Panc1 (cell line): ENCODE results near the gene CARD8. TPM values are rescaled to one million over a fixed set of nuclear protein-coding genes. Genes with fewer than 3 reads are reported as not detected.

Source experiments
- ATAC-seq: fragments of 200-7000 bp; cut with Tn5 transposase; 2 replicates; pipeline ENCODE4 v1.9.1; 2020; ENCODE audit warnings: mild to moderate bottlenecking, moderate library complexity
- BruUV-seq: library from RNA; stranded (reverse); fragments of 400-500 nt; replicated peaks from 2 replicates; lab custom pipeline; 2021; lab: Mats Ljungman, UMichigan
- CTCF ChIA-PET: fragments of 300-600 bp; sonication (Branson Sonifier 250); formaldehyde crosslinking; loops from one replicate; lab custom pipeline; 2022; ENCODE audit warnings: antibody characterized with exemption; lab: Charles Lee
- POLR2A ChIA-PET: fragments of 300-600 bp; sonication (Branson Sonifier 250); formaldehyde crosslinking; loops from one replicate; lab custom pipeline; 2022; ENCODE audit warnings: antibody characterized with exemption; lab: Charles Lee
- DNase-seq: peaks from one replicate; pipeline ENCODE4 v3.0.0-alpha.2; 2010; ENCODE audit warnings: low read depth, low spot score
- H3K27ac ChIP-seq: 2 replicates; pipeline ENCODE4 v1.5.1; 2011; ENCODE audit warnings: mild to moderate bottlenecking, low read length, inconsistent platforms
- H3K27me3 ChIP-seq: fragments of 200-500 bp; sonication (Bioruptor generic); 2 replicates; pipeline ENCODE4 v1.6.0; 2014; ENCODE audit warnings: low read length, inconsistent platforms; ENCODE audit not compliant: control insufficient read depth, insufficient read depth
- H3K36me3 ChIP-seq: fragments of 200-500 bp; sonication (Bioruptor generic); 2 replicates; pipeline ENCODE4 v1.5.1; 2014; ENCODE audit warnings: inconsistent platforms, mild to moderate bottlenecking, low read length, moderate library complexity; ENCODE audit not compliant: control insufficient read depth, insufficient read depth
- H3K4me1 ChIP-seq: 2 replicates; pipeline ENCODE4 v1.5.1; 2011; ENCODE audit warnings: inconsistent platforms, mild to moderate bottlenecking, low read length, moderate library complexity; ENCODE audit not compliant: control insufficient read depth, insufficient read depth
- H3K4me3 ChIP-seq, 2 experiments: 2 replicates each; pipeline ENCODE4 v1.5.1; 2011 to 2012; ENCODE audit warnings: low read depth in 2 of 2, low read length in 2 of 2, mild to moderate bottlenecking in 2 of 2, inconsistent platforms in 1 of 2, moderate library complexity in 1 of 2
- H3K9me3 ChIP-seq: fragments of 200-500 bp; sonication (Bioruptor generic); 2 replicates; pipeline ENCODE4 v1.5.1; 2014; ENCODE audit warnings: low read depth, mild to moderate bottlenecking, inconsistent platforms, low read length, moderate library complexity; ENCODE audit not compliant: control insufficient read depth, insufficient read depth
- CTCF ChIP-seq: fragments of 450-650 bp; IDR thresholded peaks from 2 replicates; pipeline ENCODE4 v1.5.1; 2017; ENCODE audit warnings: mild to moderate bottlenecking
- POLR2AphosphoS5 ChIP-seq: IDR thresholded peaks from 2 replicates; pipeline ENCODE4 v1.6.1; 2012; ENCODE audit warnings: mild to moderate bottlenecking, low read depth, low read length, moderate library complexity
- REST ChIP-seq, 2 experiments: IDR thresholded peaks; 2 replicates each; pipeline ENCODE4 v1.6.1; 2011 to 2012; ENCODE audit warnings: low read depth in 2 of 2, control low read depth in 1 of 2, low read length in 1 of 2, mild to moderate bottlenecking in 1 of 2, moderate library complexity in 1 of 2; ENCODE audit not compliant: insufficient read depth in 1 of 2
- SIN3A ChIP-seq: IDR thresholded peaks from 2 replicates; pipeline ENCODE4 v1.6.1; 2012; ENCODE audit warnings: low read depth, mild to moderate bottlenecking, low read length, moderate library complexity, borderline replicate concordance; ENCODE audit not compliant: insufficient read depth
- TCF7L2 ChIP-seq: IDR thresholded peaks from 2 replicates; pipeline ENCODE4 v1.6.1; 2011; ENCODE audit warnings: mild to moderate bottlenecking, low read depth, low read length, inconsistent platforms
- in situ Hi-C: cut with HindIII; loops from 2 replicates; pipeline ENCODE4 v1.10.0; 2016; ENCODE audit warnings: low sequenced_read_pairs, low pct_unique_long_range_greater_than_20kb
- intact Hi-C: fragments of 100-400 bp; cut with micrococcal nuclease; formaldehyde crosslinking; loops from one replicate; pipeline ENCODE4 v1.10.0; 2022; ENCODE audit not compliant: unreplicated experiment
- total RNA-seq: library from RNA; stranded (reverse); gene quantifications from one replicate; pipeline ENCODE4 v1.2.1, GENCODE V29; 2021; ENCODE audit not compliant: unreplicated experiment

CARD8 gene
- total RNA-seq, 1 experiment from 2014 or later = 19.9 TPM

GRCh38 chr19:48252609-48253008 is 3.1 kb downstream of the CARD8 start:
- Histone ChIP-seq H3K4me3 (no peak overlapping the region), H3K27me3 (no peaks in the 10 kb centered on the region), H3K36me3 (peaks cover 3% of the 10 kb centered on the region; the same call in 1 of the 2 replicates), H3K9me3 (no peaks in the 10 kb centered on the region), H3K4me1 (peaks cover 6% of the 10 kb centered on the region; the same call in 1 of the 2 replicates), H3K27ac (no peak overlapping the region)
- ChIA-PET POLR2A (no interaction called here), CTCF (no interaction called here)
- ATAC-seq (no peak), DNase-seq (no peak)
- in situ Hi-C loops = no loop called here
- no peak for TF ChIP-seq TCF7L2
- no peak for TF ChIP-seq SIN3A
- TF ChIP-seq CTCF = no peak
- no peak for TF ChIP-seq POLR2AphosphoS5
- TF ChIP-seq REST (IDR thresholded peaks at IDR 0.05; ENCODE audit: insufficient read depth in 1 of 2, low read depth in 2 of 2, low read length in 1 of 2) = no peak
- intact Hi-C loops = no loop called here
- BruUV-seq = no TSS peak

- DNase-seq (no peak), ATAC-seq (no peak)
- no TSS peak for BruUV-seq
- intact Hi-C loops = no loop called here
- H3K4me1 ChIP-seq = peaks cover 6% of the 10 kb centered on the region; the same call in 1 of the 2 replicates
- in situ Hi-C loops = no loop called here
- H3K27ac ChIP-seq = no peak overlapping the region
- no peaks in the 10 kb centered on the region for H3K9me3 ChIP-seq
- CTCF ChIA-PET = interaction anchor here (0.6 kb wide), 1 partner anchor 1207 kb away, joined by 3 read pairs; no protein-coding TSS in a partner anchor
- no peaks in the 10 kb centered on the region for H3K27me3 ChIP-seq
- POLR2A ChIA-PET = no interaction called here
- H3K36me3 ChIP-seq = peaks cover 3% of the 10 kb centered on the region
- H3K4me3 ChIP-seq = no peak overlapping the region
- TF ChIP-seq CTCF = no peak
- TF ChIP-seq POLR2AphosphoS5 = no peak
- no peak for TF ChIP-seq REST (IDR thresholded peaks at IDR 0.05; ENCODE audit: insufficient read depth in 1 of 2, low read depth in 2 of 2, low read length in 1 of 2)
- no peak for TF ChIP-seq TCF7L2
- TF ChIP-seq SIN3A = no peak
Observed at GRCh38 chr19:48250290-48251025, 5.3 kb downstream of the CARD8 start.
